HG02623 (cell line): Measurements from ENCODE around the gene MSI2.

Experiments
- ATAC-seq: cut with Tn5 transposase; IDR thresholded peaks from one replicate; pipeline ENCODE4 v1.9.1; 2021; ENCODE audit warnings: moderate library complexity; ENCODE audit not compliant: unreplicated experiment

Gene MSI2

GRCh38 chr17:57338257-57338914 lies 82.1 kb downstream of the MSI2 start:
- peak; percentile 77 for ATAC-seq

GRCh38 chr17:57340160-57340981 lies 84.0 kb downstream of the MSI2 start:
- ATAC-seq: no peak

DNA sequence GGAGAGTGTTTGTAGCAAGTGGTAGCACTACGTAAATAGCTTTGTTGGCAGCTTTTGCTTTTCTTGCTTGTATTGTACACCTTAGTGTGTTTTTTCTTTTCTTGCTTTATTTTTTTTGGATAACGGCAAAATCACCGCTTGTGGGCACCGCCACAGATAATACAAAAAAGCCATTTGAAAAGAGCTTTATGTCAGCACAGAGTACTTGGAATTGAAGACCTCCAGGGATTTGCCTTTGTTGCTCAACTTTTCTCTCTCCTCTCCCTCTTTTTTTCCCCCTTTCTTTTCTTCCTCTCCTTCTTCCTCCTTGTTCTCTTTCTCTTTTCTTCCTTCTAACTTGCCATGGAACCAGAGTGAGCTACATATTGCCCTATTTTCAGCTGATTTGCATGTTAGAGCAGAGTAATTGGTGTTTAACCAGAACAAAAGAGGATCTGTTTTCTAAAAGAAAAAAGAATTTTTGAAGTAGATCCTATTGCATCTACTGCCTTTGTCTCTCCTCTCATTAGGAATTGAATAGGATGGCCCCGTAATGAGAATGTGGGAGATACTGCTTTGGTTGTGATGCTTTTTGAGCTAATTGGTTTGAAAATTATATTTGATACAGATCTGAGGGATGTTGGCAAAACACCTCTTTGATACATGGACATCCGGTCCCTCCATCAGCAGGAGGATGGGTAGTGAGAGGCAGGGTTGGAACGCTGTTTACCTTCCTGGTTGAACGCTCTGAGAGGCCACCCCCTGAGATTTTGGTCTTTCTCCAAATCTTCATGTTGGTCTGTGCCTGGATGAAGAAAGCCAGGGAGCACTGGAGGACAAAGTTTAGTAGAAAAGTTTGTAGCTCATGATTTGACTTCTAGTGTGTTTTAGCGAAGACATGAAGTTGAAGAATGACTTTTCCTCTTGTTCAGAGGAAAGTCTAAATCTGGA lies 85.6 kb downstream of the MSI2 start:
- ATAC-seq: no peak

- ATAC-seq: no peak
Observed at GRCh38 chr17:57342963-57343589, 86.8 kb downstream of the MSI2 start.

DNA sequence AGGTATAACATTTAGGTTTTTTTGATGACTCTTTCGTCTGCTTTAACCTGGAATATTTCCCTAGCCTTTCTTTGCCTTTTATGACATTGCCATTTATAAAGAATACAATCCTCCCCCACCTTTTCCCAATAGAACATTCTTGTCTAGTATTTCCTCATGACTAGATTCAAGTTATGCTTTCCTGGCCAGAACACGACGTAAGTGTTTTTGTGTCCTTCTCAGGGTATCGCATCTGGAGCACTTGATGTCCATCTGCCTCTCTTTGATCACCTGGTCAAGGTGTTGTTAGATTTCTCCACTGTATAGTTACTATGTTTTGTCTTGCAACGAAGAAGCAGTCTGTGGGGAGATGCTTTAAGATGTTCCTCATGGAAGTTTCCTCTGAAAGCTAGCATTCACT lies 87.4 kb downstream of the MSI2 start:
- no peak for ATAC-seq

- no peak for ATAC-seq
Observed at GRCh38 chr17:57344261-57344660, 87.9 kb downstream of the MSI2 start.

GRCh38 chr17:57349541-57350247 lies 93.4 kb downstream of the MSI2 start:
- ATAC-seq: no peak

GRCh38 chr17:57350266-57350665 lies 93.9 kb downstream of the MSI2 start:
- ATAC-seq: no peak

DNA sequence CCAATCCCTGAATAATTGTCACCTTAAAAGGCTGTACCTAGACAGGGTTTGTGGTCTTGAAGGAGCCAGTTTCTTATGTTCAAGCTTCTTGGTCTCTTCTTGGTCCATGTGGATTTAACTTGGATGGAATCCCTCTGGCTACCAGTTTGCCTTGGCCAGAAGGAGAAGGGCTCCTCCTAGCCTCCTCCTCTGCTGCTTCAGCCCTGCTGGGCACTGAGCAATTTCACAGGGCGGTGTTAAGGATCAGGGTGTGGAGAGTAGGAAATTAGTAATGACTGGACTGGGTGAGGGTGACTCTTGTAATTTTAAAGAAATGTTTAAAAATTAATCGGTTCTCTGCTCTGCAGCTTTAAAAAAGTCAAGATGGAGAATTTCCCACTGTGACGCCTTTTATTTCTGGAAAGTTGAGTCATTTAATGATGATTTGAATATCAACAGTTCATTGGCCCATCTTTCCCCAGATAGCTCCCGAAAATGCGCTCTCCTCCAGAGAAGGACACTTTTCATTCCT lies 96.4 kb downstream of the MSI2 start:
- ATAC-seq: no peak

GRCh38 chr17:57354673-57355072 lies 98.3 kb downstream of the MSI2 start:
- no peak for ATAC-seq

GRCh38 chr17:57355090-57355859 lies 99.0 kb downstream of the MSI2 start:
- no peak for ATAC-seq

GRCh38 chr17:57356153-57356718 lies 99.9 kb downstream of the MSI2 start:
- peak; percentile 33 for ATAC-seq

GRCh38 chr17:57356719-57357391 lies 100.5 kb downstream of the MSI2 start:
- ATAC-seq: peak; percentile 37

DNA sequence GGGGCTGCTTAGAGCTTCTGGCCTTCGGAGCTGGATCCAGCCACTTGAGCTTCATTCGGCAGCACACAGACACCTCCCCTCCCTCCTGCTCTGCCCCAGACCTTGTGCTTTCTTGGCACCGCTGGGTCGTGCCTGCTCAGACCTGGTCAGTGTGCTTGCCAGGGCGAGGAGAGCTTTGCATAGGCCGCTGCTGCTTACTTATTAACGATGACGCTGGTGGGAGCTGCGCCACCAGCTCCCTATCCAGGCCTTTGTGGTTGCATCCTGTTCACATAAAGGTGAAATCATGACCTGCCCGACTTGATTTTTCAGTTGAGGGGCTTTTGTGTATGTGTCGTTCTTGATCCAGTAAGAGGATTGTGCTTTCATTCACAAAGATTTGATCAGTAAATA lies 101.1 kb downstream of the MSI2 start:
- peak; percentile 39 for ATAC-seq

DNA sequence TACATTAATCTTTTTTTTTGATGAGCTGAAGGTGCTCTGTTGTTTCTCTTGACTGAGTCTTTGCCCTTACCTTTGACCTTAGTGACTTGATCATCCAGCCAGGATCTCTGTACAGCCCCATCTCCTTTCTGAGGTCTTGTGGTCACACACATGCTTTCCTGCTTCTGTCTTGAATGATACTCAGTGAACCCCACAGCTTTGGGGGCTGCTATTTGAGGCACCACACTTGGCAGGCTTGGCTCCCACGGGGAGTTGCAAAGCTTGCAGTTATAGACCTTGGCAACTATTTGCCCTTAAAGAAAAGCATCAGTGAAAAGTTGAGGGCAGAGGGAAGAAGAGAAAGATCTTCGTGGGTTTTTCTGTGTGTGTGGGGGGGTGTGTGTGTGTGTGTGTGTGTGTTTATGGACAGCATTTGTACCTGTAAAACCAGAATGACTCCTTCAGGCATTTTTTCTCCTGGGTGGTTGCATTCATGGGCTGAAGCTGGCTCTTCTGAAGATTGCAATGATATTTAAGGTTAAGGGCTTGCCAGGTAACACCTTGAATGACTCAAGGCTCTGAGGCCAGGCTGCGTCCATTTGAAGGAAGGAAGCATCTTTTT lies 101.6 kb downstream of the MSI2 start:
- ATAC-seq: peak; percentile 52

GRCh38 chr17:57360266-57360665 lies 103.9 kb downstream of the MSI2 start:
- no peak for ATAC-seq

GRCh38 chr17:57362797-57363556 lies 106.7 kb downstream of the MSI2 start:
- ATAC-seq: no peak
